Activated CD4-positive, CD25-positive, alpha-beta regulatory T cell (primary cell): ENCODE results near the gene DENND1A.
"Not testable (repeated sequence)": the region's sequence is repeated elsewhere in the genome, so short reads cannot be mapped to it uniquely, and the experiment has no call there.

Experiments
- DNase-seq, 4 experiments: peaks; one replicate each; lab custom pipeline; 2025; lab: John Stamatoyannopoulos, UW

Gene DENND1A

DNA sequence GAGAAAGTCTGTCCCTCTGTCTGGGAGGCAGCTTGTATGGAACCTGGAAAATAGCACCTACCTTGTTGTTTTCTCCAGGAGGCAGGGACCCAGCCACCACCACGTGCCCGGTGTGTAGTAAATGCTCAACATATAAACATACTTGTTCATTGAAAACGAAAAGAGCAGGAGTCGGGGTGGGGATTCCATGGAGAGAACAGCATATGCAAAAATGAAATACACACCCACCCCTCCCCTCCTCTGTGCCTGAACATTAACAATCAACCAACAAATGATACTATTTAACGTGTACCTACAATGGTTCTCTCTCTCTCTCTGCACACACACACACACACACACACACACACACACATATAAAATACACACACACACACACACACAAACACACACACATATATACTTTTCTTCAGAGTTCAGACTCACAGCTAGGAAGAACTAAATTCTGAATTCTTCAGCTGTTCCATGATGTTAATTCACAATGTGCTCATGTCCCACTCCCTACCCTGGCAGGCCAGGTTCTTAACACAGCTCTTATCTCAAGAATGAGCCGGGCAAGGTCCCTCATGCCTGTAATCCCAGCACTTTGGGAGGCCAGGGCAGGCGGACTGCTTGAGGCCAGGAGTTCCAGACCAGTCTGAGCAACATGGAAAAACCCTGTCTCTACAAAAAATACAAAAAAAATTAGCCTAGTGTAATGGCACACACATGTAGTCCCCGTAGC is 16.3 kb upstream of the DENND1A start:
- DNase-seq = no peak

DNA sequence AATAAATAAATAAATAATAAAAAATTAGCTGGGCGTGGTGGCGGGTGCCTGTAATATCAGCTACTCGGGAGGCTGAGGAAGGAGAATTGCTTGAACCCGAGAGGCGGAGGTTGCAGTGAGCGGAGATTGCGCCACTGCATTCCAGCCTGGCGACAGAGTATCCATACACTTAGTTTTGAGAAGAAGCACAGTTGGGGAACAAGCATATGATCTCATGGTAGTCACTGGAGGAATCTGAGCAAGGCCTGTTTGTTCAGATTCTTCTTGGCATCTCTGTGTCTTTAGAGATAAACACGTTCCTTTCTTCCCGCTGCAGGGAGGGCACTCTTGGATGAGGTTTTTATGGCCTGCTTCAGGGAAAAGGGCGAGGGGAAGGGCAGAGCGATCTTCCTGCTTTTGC is 15.6 kb upstream of the DENND1A start:
- DNase-seq = no peak

DNA sequence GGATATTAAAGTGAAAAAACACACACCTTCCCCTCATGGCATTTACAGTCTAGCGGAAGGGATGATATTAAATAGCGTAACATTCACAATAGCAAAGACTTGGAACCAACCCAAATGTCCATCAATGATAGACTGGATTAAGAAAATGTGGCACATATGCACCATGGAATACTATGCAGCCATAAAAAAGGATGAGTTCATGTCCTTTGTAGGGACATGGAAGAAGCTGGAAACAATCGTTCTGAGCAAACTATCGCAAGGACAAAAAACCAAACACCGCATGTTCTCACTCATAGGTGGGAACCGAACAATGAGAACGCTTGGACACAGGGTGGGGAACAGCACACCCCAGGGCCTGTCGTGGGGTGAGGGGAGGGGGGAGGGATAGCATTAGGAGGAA is 14.5 kb upstream of the DENND1A start:
- DNase-seq = not testable (repeated sequence)

DNA sequence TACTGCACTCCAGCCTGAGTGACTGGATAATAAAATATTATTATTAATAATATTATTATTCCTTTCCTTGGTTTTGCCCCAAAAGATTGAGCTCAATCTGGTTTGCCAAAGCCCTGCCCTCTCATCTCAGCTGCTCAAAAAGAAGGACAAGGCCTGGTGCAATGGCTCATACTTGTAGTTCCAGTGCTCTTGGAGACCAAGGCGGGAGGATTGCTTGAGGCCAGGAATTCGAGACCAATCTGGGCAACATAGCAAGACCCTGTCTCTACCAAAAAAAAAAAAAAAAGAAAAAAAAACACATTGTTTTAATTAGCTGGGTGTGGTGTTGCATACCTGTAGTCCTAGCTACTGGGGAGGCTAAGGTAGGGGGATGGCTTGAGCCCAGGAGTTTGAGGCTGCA is 13.7 kb upstream of the DENND1A start:
- no peak for DNase-seq

DNA sequence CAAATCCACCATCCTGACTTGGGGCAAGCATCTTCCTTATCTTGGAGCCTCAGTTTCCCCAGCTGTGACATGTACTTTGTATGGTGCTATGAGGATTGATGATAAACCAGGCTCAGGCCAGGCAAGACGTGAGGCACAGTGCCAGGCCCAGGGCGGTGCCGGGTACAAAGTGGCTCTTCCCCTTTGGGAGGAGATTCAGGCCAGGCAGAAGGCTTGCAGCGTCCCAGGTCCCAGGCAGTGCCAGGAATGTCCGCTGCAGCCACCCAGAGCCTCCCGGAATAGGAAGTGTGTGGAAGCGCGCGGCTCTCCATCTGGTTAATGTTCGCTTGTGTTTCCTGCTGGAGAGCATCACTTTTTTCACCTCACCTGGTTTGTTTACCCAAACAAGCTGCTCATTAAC is 12.6 kb upstream of the DENND1A start:
- DNase-seq = no peak

DNA sequence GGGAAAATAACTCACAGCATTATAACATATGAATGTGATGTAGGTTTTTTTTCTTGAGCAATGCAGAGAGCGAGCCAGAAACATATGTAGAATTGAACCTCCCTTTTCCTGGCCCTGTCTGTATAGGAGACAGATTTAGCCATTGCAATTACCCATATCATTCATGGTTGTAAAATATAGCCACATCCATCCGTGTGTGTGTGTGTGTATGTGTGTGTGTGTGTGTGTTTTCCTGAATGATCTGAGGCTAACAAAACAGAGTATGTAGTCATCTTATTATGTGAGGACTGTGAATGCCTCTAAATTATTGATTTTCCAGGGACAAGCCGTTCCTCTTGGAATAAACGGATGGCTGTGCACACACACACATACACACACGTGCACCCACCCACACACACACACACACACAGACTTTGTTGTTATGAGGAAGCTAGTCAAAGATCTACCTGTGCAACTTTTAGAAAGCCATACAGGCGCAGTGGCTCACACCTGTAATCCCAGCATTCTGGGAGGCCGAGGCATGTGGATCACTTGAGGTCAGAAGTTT is 11.7 kb upstream of the DENND1A start:
- DNase-seq = no peak

DNA sequence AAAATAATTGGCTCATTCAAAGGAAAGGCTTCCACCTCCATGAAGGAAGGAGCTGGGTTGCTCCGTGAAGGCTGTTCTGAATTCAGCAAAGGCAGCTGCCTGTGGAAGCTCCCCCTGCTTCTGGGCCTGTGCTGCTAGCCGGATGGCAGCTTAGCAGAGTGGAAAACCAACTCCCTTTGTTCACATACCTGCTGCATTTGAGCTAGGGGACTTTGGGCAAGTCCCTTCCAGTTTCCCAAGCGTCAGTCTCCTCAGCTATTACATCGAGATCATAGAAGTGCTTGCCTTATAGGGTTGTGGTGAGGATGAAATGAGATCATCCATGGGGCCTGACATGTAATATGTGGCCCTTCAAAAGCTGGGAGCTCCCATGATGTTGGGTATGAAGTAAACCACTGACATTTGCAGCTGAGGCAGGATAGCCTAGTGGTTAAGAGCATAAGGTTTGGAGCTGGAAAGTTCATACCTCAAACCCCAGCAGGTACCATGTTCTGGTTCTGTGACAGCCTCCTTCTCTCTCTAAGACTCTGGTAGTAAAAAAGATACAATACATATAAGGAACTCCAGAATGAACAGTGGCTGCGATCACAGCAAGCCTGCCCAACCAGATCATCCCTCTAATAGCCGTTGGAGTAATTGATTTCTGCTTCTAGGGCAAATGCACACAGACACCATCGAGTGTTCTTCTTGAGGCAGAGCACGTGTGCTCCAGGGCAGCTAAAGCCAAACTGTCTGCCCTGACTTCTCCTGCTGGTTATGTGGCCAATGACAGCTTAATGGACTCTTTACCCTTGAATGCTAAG is 11.0 kb upstream of the DENND1A start:
- DNase-seq = no peak

DNA sequence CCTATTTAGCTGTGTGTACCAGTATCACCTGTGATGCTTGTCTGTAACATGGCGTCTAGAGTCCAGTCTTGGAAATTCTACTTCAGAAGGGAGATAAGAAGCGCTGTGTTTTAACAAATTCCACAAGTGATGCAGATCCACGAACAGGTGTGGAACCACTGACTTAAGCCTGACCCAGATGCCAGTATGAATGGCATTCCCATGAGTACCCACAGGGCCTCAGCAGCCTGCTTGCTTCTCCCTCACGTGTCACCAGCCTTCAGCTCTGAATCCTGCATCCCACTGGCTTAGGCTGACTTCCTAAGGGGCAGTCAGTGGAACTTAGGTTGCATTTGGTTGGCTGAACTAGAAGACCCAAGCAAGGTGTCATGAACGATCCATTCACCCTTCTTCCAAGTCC is 8.5 kb upstream of the DENND1A start:
- DNase-seq = no peak

DNA sequence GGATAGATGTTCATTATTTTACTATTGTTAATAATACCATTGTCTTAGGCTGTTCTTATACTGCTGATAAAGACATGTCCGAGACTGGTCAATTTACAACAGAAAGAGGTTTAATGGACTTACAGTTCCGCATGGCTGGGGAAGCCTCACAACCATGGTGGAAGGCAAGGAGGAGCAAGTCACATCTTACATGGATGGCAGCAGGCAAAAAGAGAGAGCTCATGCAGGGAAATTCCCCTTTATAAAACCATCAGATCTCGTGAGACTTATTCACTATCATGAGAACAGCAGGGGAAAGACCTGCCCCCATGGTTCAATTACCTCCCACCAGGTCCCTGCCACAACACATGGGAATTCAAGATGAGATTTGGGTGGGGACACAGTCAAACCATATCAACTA is 6.6 kb upstream of the DENND1A start:
- DNase-seq = not testable (repeated sequence)

DNA sequence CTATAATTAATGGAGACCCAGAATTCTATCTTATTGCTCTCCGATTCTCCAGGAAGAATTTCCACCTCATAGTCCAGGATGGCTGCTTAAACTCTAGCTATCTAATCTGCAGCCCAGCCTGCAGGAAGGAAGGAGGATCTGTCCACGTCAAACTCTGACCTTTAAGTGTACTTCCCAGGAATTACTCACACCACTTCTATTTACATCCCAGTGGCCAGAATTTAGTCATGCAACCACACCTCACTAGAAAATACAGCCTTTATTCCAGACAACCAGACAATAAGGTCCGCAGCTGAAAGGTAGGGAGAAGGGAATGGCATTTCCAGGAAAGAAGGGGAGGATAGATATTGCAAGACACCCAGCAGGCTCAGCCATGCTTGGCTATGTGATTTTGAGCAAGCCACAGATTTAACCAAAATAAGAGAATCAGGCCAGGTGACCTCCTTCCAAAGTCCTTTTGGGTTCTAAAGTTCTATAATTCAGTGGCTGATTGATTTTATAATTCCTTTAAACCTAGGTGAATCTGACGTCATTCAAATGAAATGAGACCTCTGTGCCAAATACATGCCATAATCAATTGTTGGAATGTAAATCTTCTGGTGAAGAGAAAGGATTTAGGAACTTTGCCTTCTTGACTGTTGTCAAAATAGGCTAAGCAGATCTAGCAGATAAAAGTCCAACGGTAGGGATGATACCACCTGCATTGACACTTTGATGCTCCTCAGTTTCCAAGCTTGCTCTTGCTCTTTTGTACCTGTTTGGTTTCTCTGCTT is 3.7 kb upstream of the DENND1A start:
- DNase-seq = no peak

DNA sequence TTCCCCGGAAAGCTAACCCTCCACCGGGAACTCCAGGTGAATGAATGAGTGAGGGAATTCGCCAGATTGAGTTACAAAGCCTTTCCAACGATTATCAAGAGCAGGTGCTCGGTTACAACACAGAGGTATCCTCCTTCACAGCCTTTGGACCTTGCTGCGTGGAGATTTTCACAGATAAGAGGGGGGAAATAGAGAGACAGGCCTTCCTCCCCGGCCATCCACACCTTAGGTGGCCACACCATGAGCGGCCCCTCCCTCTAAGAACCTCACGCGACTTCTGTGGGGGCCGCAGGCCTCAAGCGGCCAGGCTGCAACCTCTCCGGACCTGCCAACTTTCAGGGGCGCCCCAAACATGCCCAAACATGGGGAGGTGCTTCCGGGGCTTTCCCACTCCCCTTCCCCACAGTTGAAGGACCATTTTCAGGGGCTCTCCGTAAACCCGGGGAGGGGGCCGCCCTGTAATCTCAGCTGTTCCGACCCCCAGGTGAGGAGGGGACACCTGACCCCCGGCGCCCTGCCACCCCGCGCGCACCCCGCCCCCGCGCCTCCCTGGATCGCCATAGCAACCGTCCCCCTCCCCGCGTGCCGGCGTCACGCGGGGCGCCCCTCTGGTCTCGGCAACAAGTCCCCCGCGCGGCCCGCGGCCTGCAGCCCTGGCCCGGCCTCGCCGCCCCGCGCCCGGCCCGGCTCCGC is 603 bp downstream of the DENND1A start:
- DNase-seq = no peak

DNA sequence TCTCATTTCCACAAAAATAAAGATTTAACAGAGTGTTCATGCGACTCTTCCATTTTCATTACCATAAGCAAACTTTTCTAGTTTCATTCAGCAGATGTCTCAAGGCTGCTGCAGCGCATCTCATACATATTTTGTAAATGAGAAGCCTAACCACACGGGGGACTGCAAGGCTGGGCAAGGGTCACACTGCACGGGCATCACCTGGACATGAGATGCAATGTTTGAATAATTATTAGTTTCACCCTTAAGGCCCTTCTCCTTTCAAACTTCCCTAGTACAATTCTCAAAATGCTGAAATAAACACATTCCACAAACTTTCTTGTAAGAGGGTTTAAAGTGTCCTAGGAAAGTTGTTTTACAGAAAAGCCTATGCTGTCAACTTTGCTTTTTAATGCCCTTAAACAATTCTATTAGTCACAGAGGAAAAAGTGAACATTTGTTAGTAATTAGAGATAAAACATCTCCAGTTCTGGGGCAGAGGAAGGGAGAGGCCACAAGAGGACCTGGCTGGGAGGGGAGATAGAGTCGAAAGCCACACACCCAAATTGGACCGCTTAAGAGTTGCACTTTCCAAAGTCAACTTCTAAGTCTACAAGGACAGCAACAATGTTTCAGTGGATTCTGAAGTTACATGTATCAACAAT is 1.3 kb downstream of the DENND1A start:
- DNase-seq = no peak

DNA sequence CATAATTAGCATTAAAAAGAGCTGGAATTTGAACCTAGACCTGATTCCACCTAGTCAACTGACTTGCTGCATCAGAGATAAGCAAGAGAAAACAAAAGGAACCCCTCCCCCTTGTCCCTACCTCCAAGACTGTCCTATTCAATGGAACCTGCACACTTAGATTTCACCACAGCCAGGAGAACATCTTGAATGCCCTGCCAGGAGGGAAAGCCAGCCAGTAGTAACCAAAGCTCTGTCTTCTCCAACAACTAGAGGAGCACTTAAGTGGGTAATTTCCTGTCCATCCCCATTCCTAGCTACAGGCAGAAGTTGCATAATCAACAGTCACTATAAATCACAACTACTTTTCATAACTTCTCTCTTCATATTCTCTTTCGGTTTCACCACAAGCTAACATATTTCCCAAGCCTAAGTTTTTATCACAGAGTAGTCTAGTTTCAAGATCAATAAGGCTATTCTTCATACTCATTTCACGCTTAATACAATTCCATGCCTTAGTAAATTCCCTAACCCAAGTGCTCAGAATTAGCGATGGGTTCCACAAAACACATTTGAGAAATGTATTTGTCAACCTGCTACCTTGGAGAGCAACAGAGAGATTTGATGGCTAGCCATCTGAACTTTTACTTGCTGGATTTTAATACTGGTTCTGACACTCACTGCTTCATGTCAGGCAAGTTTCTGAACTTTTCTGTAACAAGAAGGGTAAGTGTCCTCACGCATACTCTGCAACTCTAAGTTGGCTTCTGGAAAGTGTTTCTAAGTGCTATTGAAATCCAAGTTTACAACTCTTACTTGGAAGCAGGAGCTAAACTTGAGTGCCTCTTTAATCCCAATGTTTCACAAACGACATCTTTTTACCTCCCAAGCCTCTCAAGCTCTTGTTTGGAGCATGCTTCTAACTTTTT is 2.0 kb downstream of the DENND1A start:
- no peak for DNase-seq

DNA sequence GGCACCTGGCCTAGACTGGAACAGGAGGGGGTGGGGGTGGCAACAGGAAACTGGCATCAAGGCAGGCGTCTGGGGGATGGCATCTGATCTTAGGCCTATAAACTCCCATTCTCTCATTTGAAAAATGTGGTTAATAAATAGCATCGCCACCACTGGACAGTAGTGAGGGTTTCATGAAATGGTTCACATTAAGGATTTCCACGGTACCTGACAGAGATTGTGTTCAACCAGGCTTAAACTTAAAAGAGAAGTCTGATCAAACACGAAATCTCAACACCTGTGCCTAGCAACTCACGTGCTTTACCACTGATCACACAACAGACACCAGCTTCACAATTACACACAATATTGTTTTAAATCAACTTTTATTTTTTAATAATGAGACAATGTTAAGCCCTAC is 3.0 kb downstream of the DENND1A start:
- no peak for DNase-seq

DNA sequence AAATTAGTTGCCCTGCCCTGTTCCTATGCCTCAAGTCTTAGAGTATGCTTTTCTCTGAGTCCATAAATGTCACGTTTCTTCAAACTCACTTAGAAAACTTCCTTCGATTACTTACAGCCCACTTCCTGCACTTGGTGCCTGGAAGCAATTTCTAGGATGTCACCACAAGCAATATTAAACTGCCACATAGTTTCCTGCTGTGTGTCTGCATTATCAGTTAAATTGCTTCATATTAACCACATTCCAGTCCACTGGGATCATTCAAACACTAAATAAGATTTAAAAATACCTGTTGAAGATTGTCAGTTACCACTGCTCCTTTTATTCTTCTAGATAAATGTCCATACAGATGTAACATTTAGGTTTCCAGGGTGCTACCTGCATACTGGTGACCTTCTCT is 4.1 kb downstream of the DENND1A start:
- no peak for DNase-seq

DNA sequence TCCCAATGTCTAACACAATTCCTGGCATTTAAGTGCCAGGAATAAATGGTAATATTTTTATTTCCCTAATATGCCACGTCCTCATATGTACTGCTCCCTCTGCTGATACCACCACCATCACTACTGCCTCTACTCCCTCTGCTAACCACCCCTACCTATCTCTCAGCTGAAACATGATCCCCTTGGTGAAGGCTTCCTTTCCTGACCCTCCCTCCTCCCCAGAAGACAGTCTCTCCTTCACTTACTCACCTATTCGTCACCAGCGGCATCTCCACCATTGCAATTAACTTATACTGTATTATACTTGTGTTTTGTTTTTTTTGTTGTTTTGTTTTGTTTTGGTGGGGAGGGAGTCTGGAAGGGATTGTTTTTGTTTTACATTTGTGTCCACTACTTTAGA is 4.8 kb downstream of the DENND1A start:
- no peak for DNase-seq

DNA sequence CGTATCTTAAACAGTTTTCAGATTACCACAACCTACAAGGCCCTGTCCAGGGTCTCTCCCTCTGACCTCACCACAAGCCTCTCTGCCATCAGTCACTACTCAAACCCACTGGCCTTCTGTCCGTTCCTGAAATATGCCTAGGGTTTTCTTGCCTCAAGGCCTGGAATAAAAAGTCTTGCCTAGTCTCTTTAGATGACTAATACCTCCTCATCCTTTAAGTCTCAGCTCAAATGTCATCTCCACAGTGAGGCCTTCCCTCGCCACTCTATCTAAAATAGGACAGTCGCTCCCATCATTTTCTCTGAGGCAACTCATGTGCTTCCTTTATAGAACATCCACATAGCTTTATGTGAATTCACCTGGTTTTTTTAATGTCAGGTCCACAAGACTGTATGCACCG is 5.2 kb downstream of the DENND1A start:
- no peak for DNase-seq

DNA sequence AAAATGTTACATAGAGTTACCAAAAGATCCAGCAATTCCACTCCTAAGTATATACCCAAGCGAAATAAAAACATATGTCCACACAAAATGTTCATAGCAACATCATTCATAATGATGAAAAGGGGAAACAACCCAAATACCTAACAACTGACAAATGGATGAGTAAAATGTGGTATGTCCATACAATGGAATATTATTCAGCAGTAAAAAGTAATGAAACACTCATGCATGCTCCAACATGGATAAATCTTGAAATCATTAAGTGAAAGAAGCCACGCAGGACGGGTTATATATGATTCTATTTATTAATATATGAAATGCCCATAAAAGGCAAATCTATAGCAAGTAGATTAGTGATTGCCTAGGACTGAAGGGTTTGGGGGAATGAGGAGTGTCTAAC is 6.0 kb downstream of the DENND1A start:
- no peak for DNase-seq

DNA sequence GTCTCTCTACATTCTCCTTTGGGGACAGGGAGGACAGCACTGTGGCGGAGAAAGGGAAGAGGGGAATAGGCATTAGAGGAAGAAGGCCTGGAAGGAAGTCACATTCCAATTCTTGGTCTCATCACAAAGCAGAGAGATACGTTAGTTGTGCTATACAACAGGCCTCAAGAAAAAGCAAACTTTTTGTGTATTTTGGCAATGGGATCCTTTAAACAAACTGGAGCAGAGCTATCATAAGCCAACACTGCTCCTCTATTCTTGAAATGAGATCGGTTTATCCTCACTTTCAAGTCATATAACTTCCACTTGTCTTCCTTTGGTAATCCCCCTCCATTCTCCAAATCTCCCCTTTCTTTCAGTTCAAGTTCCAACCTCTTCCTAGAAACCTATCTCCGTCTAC is 6.5 kb downstream of the DENND1A start:
- DNase-seq = no peak

DNA sequence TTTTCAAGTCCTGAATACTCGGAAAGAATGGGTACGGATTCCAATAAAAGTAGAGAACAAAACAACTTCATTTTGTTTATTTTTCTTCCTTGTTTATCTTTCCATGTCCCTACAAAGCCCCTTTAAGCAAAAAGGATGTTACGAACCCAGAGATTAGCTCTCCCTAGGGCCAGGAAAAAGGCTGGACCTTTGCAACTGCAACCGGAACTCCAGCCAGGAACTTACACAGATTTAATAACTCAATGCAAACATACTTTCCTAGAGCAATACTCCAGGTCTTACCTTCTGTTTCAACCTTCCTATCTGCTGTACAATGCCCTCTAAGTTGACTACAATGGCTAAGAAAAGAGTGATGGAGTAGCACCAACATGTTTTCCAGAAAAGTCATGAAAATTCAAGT is 7.0 kb downstream of the DENND1A start:
- DNase-seq = no peak
